Measurements from ENCODE around the gene IL1RAPL2.
A peak's percentile ranks its signal among the peaks of the same experiment; 100 is the strongest.
"Not testable (repeated sequence)": the region's sequence is repeated elsewhere in the genome, so short reads cannot be mapped to it uniquely, and the experiment has no call there.

IL1RAPL2 gene

DNA sequence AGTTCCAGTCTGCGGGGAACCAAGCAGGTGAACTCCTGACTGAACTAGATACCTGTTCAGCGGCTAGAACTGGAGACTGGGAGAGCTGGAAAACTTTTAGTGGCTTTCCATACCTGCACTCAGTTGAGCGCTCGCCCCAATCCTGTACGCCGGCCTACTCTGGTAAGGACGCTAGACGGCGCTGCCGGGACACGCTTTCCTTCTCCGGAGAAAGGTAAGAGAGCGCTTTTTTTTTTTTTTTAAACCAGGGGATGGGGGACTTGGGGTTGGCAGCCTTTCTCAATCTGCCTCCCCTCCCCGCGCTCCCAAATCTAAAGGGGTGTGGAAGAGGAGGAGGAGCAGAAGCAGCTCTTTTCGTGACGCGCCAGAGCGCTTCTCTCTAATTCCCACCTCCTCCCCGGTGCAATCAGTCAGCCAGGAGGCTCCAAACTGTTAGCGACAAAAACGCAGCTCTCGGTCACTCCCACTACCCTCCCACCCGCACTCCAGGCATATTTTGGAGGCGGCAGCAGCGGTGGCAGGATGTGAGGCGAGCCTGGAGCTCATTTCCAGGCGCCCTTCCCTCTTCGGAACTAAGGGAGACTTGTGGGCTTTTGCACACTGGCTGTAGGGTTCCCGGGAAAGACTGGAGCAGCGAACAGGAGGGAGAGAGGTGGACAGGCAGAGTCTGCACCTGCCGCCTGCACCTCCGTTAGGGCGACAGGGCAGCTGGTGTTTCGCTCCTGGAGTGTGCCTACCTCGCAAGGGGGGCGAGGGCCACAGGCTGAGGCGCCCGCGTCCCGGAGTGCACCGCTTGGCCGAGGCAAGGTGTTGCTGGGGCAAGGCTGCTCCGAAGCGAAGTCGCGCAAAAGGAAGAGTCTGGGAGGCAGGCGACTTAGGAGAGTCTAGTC lies at the start of gene IL1RAPL2:
TSS of gene IL1RAPL2 (plus strand) at position 409 of the 890 bp plus-strand sequence.
- DNase-seq (ENCODE audit: low read depth in 2 of 3, low spot score in 1 of 3): peak in 1 of 3 donors; percentile 0

GRCh38 chrX:104522386-104522785 lies 43.6 kb upstream of the IL1RAPL2 start:
- DNase-seq (ENCODE audit: low read depth in 2 of 3, low spot score in 1 of 3): no peak

DNA sequence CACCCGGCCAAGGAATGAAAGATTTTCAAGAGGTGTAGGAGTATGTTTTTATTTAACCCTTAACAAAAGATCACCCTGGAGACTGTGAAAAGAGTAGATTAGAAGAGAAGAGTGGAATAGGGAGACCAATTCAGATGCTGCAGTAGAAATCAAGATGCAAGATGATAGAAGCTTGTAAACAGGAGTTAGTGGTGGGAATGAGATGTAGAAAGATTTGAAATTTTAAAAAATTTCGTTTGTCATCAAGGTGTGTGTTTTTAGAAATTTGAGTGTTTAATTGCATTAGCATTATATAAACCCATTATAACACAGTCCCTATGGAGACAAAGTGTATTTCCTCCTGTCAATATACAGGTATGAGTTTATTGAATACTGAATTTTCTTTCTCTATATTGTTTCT lies 42.1 kb upstream of the IL1RAPL2 start:
- DNase-seq (ENCODE audit: low read depth in 2 of 3, low spot score in 1 of 3): no peak

GRCh38 chrX:104539081-104539480 lies 26.9 kb upstream of the IL1RAPL2 start:
- no peak for DNase-seq (ENCODE audit: low read depth in 2 of 3, low spot score in 1 of 3)

GRCh38 chrX:104542447-104542846 lies 23.6 kb upstream of the IL1RAPL2 start:
- DNase-seq (ENCODE audit: low read depth in 2 of 3, low spot score in 1 of 3): not testable (repeated sequence)

GRCh38 chrX:104564335-104564734 lies 1.7 kb upstream of the IL1RAPL2 start:
- DNase-seq (ENCODE audit: low read depth in 2 of 3, low spot score in 1 of 3): no peak

DNA sequence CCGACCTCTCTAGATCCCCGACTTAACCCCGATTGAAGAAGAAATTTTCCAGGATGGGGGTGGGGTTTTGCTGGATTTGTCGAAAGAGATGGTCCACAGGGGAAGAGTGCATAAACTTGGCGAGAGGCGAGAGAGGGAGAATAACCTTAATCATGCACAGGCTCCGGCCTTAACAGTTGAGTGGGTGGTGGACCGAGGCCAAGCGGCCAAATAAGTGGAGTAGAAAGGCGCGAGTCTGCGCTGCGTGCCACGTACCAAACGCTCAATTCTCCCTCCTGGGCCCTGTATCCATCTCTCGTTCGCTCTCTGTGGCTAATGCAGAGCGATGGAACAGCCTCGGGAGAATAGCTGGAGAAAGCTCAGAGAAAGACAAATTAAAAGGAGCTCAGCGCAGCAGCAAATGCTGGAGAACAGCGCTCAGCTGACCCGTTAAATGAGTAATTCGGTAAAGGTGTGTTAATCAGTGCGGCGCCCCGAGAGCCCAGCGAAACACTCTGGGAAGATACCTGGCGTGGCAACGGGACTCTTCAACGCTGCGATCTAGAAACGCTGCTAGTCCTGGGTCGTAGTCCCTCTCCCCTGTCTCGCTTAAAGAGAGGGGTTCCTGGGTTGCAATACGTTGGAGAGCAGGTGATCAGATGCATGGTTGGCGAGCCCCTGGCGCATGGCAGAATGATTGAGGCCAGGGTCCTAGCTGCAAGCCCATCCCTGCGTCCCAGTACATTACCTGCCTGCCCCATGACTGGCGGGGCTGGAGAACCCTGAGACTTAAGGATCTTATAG lies 887 bp upstream of the IL1RAPL2 start:
- no peak for DNase-seq (ENCODE audit: low read depth in 2 of 3, low spot score in 1 of 3)

DNA sequence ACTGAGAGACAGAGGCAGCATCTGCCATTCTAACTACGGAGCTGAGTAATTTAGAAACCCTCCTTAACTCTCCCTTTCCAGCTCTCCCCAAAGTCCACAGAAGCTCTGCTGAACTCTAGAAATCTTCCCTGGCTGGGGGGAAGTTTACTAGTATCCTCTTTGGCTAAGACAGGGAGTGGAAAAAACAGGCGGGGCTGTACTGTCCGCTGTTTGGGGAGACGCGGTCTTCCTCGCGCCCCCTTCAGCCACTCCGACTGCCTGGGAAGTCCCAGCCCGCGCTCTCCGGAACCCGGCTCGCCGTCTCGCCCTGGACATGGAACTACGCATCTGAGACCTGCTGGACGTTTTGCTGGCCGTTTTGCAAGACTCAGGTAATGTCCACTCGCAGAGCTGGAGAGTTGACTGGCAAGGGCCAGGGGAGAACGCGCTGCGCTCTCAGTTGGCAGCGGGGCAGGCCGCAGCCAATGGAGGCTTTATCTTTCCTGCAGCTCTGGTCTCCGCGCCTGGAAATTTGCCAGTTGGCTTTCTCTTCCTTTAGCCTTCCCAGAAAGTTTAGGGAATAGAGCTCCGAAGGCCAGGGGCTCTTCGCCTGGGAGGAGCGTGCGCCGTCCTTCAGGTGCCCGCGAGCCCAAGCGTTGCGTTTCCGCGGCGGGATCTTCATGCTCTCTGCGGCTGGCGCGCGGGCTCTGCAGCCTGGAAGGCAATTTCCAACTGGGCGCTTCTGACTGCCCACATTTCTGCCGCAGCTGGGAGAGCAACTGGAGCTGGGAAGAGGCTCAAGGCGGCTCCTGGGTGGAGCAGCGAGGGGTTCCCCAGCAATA lies 892 bp downstream of the IL1RAPL2 start:
- DNase-seq (ENCODE audit: low read depth in 2 of 3, low spot score in 1 of 3): no peak

GRCh38 chrX:104567506-104567905 lies 1.5 kb downstream of the IL1RAPL2 start:
- DNase-seq (ENCODE audit: low read depth in 2 of 3, low spot score in 1 of 3): no peak

DNA sequence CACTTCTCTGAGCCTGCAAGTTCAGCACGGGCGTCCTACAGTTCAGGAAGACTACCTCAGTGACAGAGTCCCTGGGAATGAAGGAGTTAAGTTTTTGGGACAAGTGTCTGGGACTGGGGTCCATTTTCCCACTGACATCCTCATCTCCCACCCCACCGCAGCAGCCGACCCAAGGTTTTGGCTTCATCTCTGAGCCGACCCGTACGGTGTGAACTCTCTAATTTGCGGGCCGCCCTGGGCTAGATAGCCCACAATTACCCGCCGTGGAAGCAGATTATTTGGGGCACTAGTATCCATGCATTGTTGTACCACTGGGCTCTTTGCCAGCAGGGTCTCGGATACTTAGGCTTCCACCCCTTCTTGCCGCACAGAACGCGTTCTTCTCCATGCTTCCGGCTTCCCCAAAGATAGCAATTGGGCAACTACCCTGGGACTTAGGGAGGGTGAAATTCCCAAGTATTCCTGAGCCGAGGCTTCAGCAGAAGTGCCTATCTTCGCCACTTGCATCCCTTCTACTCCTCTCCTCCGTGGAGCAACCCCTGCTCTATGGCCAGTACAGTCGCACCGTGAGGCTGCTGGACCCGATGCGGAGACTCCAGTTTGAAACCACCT lies 2.4 kb downstream of the IL1RAPL2 start:
- DNase-seq (ENCODE audit: low read depth in 2 of 3, low spot score in 1 of 3): no peak

- DNase-seq (ENCODE audit: low read depth in 2 of 3, low spot score in 1 of 3): no peak
Observed at GRCh38 chrX:104618106-104618895, 52.3 kb downstream of the IL1RAPL2 start.

GRCh38 chrX:104621781-104622180 lies 55.8 kb downstream of the IL1RAPL2 start:
- DNase-seq (ENCODE audit: low read depth in 2 of 3, low spot score in 1 of 3): no peak

DNA sequence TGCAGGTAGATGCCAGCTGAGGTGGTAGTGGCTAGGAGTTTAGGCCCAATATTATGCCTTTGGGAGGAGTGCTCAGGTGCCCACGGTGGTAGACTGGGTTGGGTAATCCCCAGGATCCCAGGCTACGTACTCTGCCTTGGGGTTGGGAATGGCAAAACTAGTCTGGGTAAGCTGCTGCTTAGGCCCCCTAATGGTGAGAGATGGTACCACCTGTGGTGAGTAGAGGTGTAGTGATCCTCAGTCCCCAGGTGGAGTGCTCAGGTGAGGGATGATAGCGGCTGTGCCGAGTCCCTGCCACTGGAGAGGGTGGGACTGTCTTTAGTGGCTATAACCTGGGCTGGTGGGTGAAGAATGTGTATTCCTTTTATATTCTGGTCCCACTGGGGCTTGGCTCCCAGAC lies 75.2 kb downstream of the IL1RAPL2 start:
- no peak for DNase-seq (ENCODE audit: low read depth in 2 of 3, low spot score in 1 of 3)

DNA sequence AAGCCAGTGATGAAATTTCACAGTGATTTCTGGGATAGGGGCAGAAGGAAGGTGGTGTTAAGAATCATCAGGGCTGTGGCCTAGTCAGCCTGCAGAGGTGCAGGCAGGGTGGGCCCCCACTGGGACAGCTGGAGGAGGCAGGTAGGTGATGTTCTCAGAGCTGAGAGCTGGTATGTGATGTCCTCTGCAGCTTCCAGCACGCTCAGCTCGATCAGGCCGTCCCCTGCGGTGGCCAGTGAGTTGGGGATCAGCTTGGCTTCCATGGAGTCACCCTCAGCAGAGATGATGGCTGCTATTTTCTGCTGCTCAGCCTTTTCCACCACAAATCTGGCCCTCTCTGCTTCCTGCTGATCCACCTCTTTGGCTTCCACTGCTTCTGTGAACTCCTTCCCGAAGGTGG lies 81.1 kb downstream of the IL1RAPL2 start:
- no peak for DNase-seq (ENCODE audit: low read depth in 2 of 3, low spot score in 1 of 3)

DNA sequence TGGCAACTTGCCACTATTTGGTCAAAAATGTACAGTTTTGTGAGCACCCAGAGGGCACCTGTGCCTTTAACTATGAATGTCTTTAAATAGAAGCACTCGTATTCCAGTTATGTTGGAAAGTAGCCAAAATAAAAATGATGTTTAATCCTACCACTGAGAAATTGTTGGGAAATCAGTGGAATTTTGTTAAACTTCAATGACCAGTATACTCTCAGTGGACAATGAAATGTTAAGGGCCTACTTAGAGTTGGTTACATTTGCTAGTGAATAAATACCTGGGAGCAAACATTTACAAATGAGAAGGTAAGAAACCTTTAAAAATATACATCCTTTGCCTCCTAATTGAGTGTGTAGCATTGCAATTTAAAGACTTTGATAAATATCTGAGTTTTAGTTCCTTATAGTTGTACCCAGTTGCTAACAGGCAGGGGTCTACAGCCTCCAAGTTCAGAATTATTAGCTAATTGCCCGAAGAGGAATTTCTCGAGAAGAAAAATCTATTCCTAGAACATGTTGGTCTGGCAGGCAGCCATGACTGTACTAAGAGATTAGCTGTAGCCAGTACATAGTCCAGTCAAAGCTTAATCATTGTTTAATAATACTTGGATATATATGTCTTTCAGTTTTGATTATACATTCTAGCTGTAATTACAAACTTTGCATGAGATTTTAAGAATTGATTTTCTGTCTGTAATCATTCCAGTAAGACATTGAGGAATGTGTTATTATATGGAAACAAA lies 93.2 kb downstream of the IL1RAPL2 start:
- DNase-seq (ENCODE audit: low read depth in 2 of 3, low spot score in 1 of 3): no peak

DNA sequence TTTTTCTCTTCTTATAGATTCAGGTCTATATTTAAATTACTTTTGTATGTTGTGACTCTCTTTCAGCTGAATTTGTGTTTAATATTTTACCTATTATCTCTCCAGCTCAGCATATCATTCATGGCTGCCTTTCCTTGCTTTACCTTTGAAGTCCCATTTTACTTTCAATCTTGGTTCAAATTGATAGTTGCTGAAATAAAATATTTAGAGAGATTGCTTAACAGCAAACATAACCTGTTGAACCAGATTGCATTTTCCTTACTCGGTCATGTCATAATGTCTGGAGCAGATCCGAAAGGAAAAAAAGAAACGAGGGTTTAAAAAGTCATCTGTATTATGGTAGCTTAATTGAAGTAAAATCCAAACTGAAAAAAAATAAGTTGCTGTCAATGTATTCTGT lies 94.1 kb downstream of the IL1RAPL2 start:
- no peak for DNase-seq (ENCODE audit: low read depth in 2 of 3, low spot score in 1 of 3)

GRCh38 chrX:104662694-104663093 lies 96.7 kb downstream of the IL1RAPL2 start:
- DNase-seq (ENCODE audit: low read depth in 2 of 3, low spot score in 1 of 3): no peak

- no peak for DNase-seq (ENCODE audit: low read depth in 2 of 3, low spot score in 1 of 3)
Observed at GRCh38 chrX:104665691-104666090, 99.7 kb downstream of the IL1RAPL2 start.

DNA sequence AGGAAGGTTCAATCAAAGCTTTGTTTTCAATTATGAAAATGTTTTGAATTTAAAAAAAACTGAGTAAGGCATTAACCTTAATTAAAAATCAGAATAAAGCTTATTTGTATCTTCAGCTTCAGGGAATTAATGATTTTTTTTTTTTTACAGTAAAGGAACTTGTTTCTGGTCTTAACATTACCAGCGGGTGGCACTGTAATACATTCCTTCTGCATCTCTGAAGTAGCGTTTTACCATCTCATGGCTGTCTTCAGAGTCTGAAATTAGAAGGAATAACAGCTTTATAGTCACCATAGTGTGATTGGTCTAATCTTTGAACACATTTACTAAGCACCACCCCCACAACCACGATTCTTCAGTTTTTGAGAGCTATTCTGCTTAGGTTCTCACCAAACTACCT lies 102.6 kb downstream of the IL1RAPL2 start:
- no peak for DNase-seq (ENCODE audit: low read depth in 2 of 3, low spot score in 1 of 3)
